Ishikawa (cell line): Measurements from ENCODE around the gene GDF9.

ENCODE experiments used
- EP300 ChIP-seq: IDR thresholded peaks from 2 replicates; pipeline ENCODE4 v1.6.1; 2012; ENCODE audit warnings: borderline replicate concordance
- REST ChIP-seq: IDR thresholded peaks from 2 replicates; pipeline ENCODE4 v1.6.1; 2012; ENCODE audit warnings: low read depth, mild to moderate bottlenecking
- TEAD4 ChIP-seq: IDR thresholded peaks from 2 replicates; pipeline ENCODE4 v1.6.1; 2012
- YY1 ChIP-seq: IDR thresholded peaks from 2 replicates; pipeline ENCODE4 v1.6.1; 2012; ENCODE audit warnings: low read depth

DNA sequence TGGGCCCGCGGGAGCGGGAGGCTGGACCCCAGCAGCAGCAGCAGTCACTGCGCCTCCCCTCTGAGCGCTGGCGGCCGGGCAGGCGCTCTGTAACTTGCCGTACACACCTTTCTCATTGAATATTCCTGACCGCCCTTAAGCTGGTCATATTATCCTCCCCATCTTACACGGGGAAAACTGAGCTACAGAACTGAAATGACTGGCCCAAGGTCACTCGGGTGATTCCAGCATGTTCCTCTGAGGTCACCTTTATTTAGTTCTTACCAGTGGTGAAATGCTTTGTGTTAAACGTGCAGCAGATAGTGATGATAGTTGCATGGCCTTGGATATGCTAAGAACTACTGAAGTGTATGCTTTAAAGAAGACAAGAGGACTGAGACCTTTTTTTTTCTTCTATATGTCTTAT lies 780 bp upstream of the GDF9 start:
- TF ChIP-seq YY1 (no peak), REST (no peak), TEAD4 (no peak), EP300 (no peak)
